Heart left ventricle (tissue), 13 donors: ENCODE results near the gene LAX1.
"Not testable (repeated sequence)": the region's sequence is repeated elsewhere in the genome, so short reads cannot be mapped to it uniquely, and the experiment has no call there.

Experiments
- CTCF ChIP-seq, 12 donors: fragments of 200-600 bp; sonication (generic) in 4 of 12; IDR thresholded peaks; one replicate each; pipeline versions ENCODE4 v1.5.0 to v1.8.0; 2018 to 2022; ENCODE audit warnings: antibody characterized with exemption in 12 of 12, mild to moderate bottlenecking in 5 of 12
- POLR2A ChIP-seq, 2 donors: fragments of 450-650 bp; IDR thresholded peaks; one replicate each; pipeline ENCODE4 v1.6.1; 2017; ENCODE audit warnings: antibody characterized with exemption in 2 of 2, mild to moderate bottlenecking in 2 of 2, moderate library complexity in 2 of 2
- donor health status: ischemic (EF 13 %, LVEDD 7.1; RV severe dilation, severe dysfunction).
- donor health status: DM: no; HTN: yes; CAD: no.
- donor health status: DM: no; HTN: no; CAD: no.
- donor health status: ischemic (EF 25% LVEDD 6.9; RV normal size, moderate dysfunction).
- donor health status: ischemic (EF 25% LVEDD 5.7; RV mildly dilated, moderate dysfunction).
- donor health status: ischemic (EF 35%, LVEDD 5.7; RV mildly dilated, moderate dysfunction).
- donor health status: nonischemic (EF 11% LVEDD 7.7; RV severe dilation, severe dysfunction).
- donor health status: DM: yes; HTN: yes; CAD: no.
- donor health status: PGD.
- donor health status: ischemic (EF 29% LVEDD 5.4; RV normal size, mild dysfunction).
- donor health status: nonischemic (EF 23%, LVEDD 6.1; RV moderate dilation, normal function).

- not testable (repeated sequence) for TF ChIP-seq CTCF, POLR2A (IDR thresholded peaks at IDR 0.05)
Measured at GRCh38 chr1:203751618-203752361, 13.2 kb upstream of the LAX1 start.
